OCI-LY7 (cell line): Measurements from ENCODE around the gene PCDHB3.

Experiments
- CTCF ChIP-seq: fragments of 200-600 bp; sonication (generic); conservative IDR thresholded peaks from 2 replicates; pipeline ENCODE4 v1.5.1; 2014; ENCODE audit warnings: mild to moderate bottlenecking, antibody characterized with exemption, low read length, moderate library complexity, mixed read lengths
- EZH2phosphoT487 ChIP-seq: fragments of 200-600 bp; sonication (generic); IDR thresholded peaks from 2 replicates; pipeline ENCODE4 v1.6.1; 2018; ENCODE audit warnings: low read depth, borderline replicate concordance, mild to moderate bottlenecking, mixed run types, antibody characterized with exemption, low read length, moderate library complexity, mixed read lengths

- TF ChIP-seq CTCF (no peak), EZH2phosphoT487 (no peak)
Observed at GRCh38 chr5:141095263-141095641, 5.0 kb upstream of the PCDHB3 start.
